HCT116 (cell line): ENCODE results near the gene EVC2. TPM values are rescaled to one million over a fixed set of nuclear protein-coding genes. Genes with fewer than 3 reads are reported as not detected.

Experiments
- ATAC-seq: fragments of 200-7000 bp; cut with Tn5 transposase; 2 replicates; pipeline ENCODE4 v1.9.1; 2020; ENCODE audit warnings: mild to moderate bottlenecking, moderate library complexity
- BruUV-seq: library from RNA; stranded (reverse); fragments of 400-500 nt; replicated peaks from 2 replicates; lab custom pipeline; 2021; lab: Mats Ljungman, UMichigan
- CTCF ChIA-PET: fragments of 300-600 bp; sonication (Branson Sonifier 250); formaldehyde crosslinking; loops from one replicate; lab custom pipeline; 2021; ENCODE audit warnings: antibody characterized with exemption; lab: Charles Lee
- POLR2A ChIA-PET: fragments of 300-600, 350-600 bp; sonication (Branson Sonifier 250); formaldehyde crosslinking; loops from one replicate; lab custom pipeline; 2021; ENCODE audit warnings: antibody characterized with exemption; lab: Charles Lee
- RAD21 ChIA-PET, 2 experiments: fragments of 300-600 bp; sonication (Branson Sonifier 250); formaldehyde crosslinking; loops; one replicate each; lab custom pipeline; 2023; ENCODE audit warnings: low total read pairs in 2 of 2; ENCODE audit not compliant: uncharacterized antibody in 2 of 2, unreplicated experiment in 2 of 2, low non-redundant PET in 1 of 2; lab: Charles Lee
- DNase-seq: peaks from one replicate; pipeline ENCODE4 v3.0.0-alpha.2; 2010; ENCODE audit warnings: low read depth, low spot score
- H2AFZ ChIP-seq: fragments of 200-600 bp; shearing (Covaris generic), sonication (generic); 2 replicates; pipeline ENCODE4 v1.6.1; 2017; ENCODE audit warnings: low read depth, mixed run types, mixed read lengths, antibody characterized with exemption, low read length; ENCODE audit not compliant: poor library complexity, severe bottlenecking
- H3K27ac ChIP-seq: 2 replicates; pipeline ENCODE4 v1.5.1; 2012; ENCODE audit warnings: low read depth, low read length
- H3K27me3 ChIP-seq: fragments of 200-600 bp; sonication (generic); 2 replicates; pipeline ENCODE4 v1.6.1; 2016; ENCODE audit warnings: mixed run types, low read length, mixed read lengths; ENCODE audit not compliant: insufficient read depth
- H3K36me3 ChIP-seq, 2 experiments: fragments of 200-500 bp in 1 of 2; fragments of 200-600 bp in 1 of 2; sonication (Bioruptor generic) in 1 of 2; sonication (generic) in 1 of 2; 2 replicates each; pipeline versions ENCODE4 v1.5.1 to v1.6.1; 2014 to 2016; ENCODE audit warnings: low read length in 2 of 2, inconsistent platforms in 1 of 2, mixed read lengths in 1 of 2, mixed run types in 1 of 2; ENCODE audit not compliant: insufficient read depth in 2 of 2, control insufficient read depth in 1 of 2
- H3K4me1 ChIP-seq, 2 experiments: fragments of 200-600 bp in 1 of 2; sonication (generic) in 1 of 2; 2 replicates each; pipeline versions ENCODE4 v1.5.1 to v1.6.1; 2012 to 2017; ENCODE audit warnings: low read length in 2 of 2, inconsistent platforms in 1 of 2, mild to moderate bottlenecking in 1 of 2, mixed read lengths in 1 of 2, mixed run types in 1 of 2, moderate library complexity in 1 of 2; ENCODE audit not compliant: insufficient read depth in 2 of 2, control insufficient read depth in 1 of 2
- H3K4me2 ChIP-seq: fragments of 200-600 bp; sonication (generic); 2 replicates; pipeline ENCODE4 v1.6.1; 2017; ENCODE audit warnings: mixed run types, low read length, mixed read lengths
- H3K4me3 ChIP-seq, 2 experiments: fragments of 200-600 bp in 1 of 2; sonication (generic) in 1 of 2; replicated peaks in 1 of 2; 2 replicates each; pipeline ENCODE4 v1.5.1; 2011 to 2016; ENCODE audit warnings: low read length in 2 of 2, control low read depth in 1 of 2, low read depth in 1 of 2, mild to moderate bottlenecking in 1 of 2, mixed read lengths in 1 of 2, mixed run types in 1 of 2
- H3K79me2 ChIP-seq: fragments of 200-600 bp; sonication (generic); 2 replicates; pipeline ENCODE4 v1.6.1; 2017; ENCODE audit warnings: mild to moderate bottlenecking, mixed run types, low read length, moderate library complexity, mixed read lengths; ENCODE audit not compliant: insufficient read depth
- H3K9ac ChIP-seq: fragments of 200-600 bp; sonication (generic); 2 replicates; pipeline ENCODE4 v1.6.1; 2016; ENCODE audit warnings: low read length, mixed read lengths
- H3K9me2 ChIP-seq: fragments of 200-600 bp; sonication (generic), shearing (Covaris generic); 2 replicates; pipeline ENCODE4 v1.6.1; 2017; ENCODE audit warnings: mixed run types, mild to moderate bottlenecking, moderate library complexity; ENCODE audit not compliant: insufficient read depth
- H3K9me3 ChIP-seq, 2 experiments: fragments of 200-500 bp in 1 of 2; fragments of 200-600 bp in 1 of 2; sonication (Bioruptor generic) in 1 of 2; sonication (generic) in 1 of 2; 2 replicates each; pipeline ENCODE4 v1.6.1; 2014 to 2017; ENCODE audit warnings: low read length in 2 of 2, mixed read lengths in 2 of 2, inconsistent platforms in 1 of 2, low read depth in 1 of 2, mild to moderate bottlenecking in 1 of 2, mixed run types in 1 of 2, moderate library complexity in 1 of 2; ENCODE audit not compliant: control insufficient read depth in 1 of 2, insufficient read depth in 1 of 2
- H4K20me1 ChIP-seq: fragments of 200-600 bp; sonication (generic), shearing (Covaris generic); 2 replicates; pipeline ENCODE4 v1.6.1; 2017; ENCODE audit warnings: mixed run types, mild to moderate bottlenecking, moderate library complexity; ENCODE audit not compliant: insufficient read depth
- CBX3 ChIP-seq: IDR thresholded peaks from 2 replicates; pipeline ENCODE4 v1.6.1; 2012; ENCODE audit warnings: low read depth
- EGR1 ChIP-seq: IDR thresholded peaks from 2 replicates; pipeline ENCODE4 v1.6.1; 2012; ENCODE audit warnings: low read depth
- EZH2 ChIP-seq: fragments of 200-600 bp; sonication (generic); IDR thresholded peaks from 2 replicates; pipeline ENCODE4 v1.6.1; 2017; ENCODE audit warnings: antibody characterized with exemption, mixed run types
- EZH2phosphoT487 ChIP-seq: fragments of 200-600 bp; IDR thresholded peaks from 2 replicates; pipeline ENCODE4 v1.6.1; 2018; ENCODE audit warnings: antibody characterized with exemption, borderline replicate concordance
- FOSL1 ChIP-seq: IDR thresholded peaks from 2 replicates; pipeline ENCODE4 v1.6.1; 2012; ENCODE audit warnings: low read depth
- JUND ChIP-seq: IDR thresholded peaks from 2 replicates; pipeline ENCODE4 v1.6.1; 2012
- POLR2A ChIP-seq: IDR thresholded peaks from 2 replicates; pipeline ENCODE4 v1.7.0; 2011; ENCODE audit warnings: borderline replicate concordance; ENCODE audit not compliant: insufficient read depth, insufficient read length; ENCODE audit errors: extremely low read depth
- POLR2AphosphoS5 ChIP-seq: IDR thresholded peaks from 2 replicates; pipeline ENCODE4 v1.6.1; 2011; ENCODE audit warnings: mild to moderate bottlenecking, low read depth, low read length, moderate library complexity
- RAD21 ChIP-seq: IDR thresholded peaks from 2 replicates; pipeline ENCODE4 v1.6.1; 2012; ENCODE audit warnings: low read depth, mild to moderate bottlenecking
- SIN3A ChIP-seq: IDR thresholded peaks from 2 replicates; pipeline ENCODE4 v1.6.1; 2012; ENCODE audit warnings: low read depth
- SP1 ChIP-seq: IDR thresholded peaks from 2 replicates; pipeline ENCODE4 v1.6.1; 2012; ENCODE audit warnings: low read depth
- SRF ChIP-seq: IDR thresholded peaks from 2 replicates; pipeline ENCODE4 v1.6.1; 2012; ENCODE audit warnings: low read depth
- TCF7L2 ChIP-seq: IDR thresholded peaks from 2 replicates; pipeline ENCODE4 v1.7.0; 2011; ENCODE audit warnings: borderline replicate concordance, inconsistent platforms; ENCODE audit not compliant: insufficient read depth, insufficient read length; ENCODE audit errors: extremely low read depth
- ZFX ChIP-seq: fragments of 450-650 bp; IDR thresholded peaks from 2 replicates; pipeline ENCODE4 v1.6.1; 2017
- ZNF274 ChIP-seq: fragments of 200-500 bp; sonication (Bioruptor generic); IDR thresholded peaks from 2 replicates; pipeline ENCODE4 v1.6.1; 2014; ENCODE audit warnings: mild to moderate bottlenecking, low read depth, low read length, inconsistent platforms
- intact Hi-C: fragments of 100-400 bp; cut with micrococcal nuclease; formaldehyde crosslinking; loops from 2 replicates; pipeline ENCODE4 v1.10.0; 2022
- total RNA-seq: library from RNA; stranded (reverse); gene quantifications from one replicate; pipeline ENCODE4 v1.2.1, GENCODE V29; 2021; ENCODE audit not compliant: unreplicated experiment
- TF ChIP-seq, protein P1 (sequence below): IDR thresholded peaks from 2 replicates; pipeline ENCODE4 v1.6.1; 2012; ENCODE audit warnings: low read depth
- TF ChIP-seq, protein P2 (sequence below): IDR thresholded peaks from 2 replicates; pipeline ENCODE4 v1.6.1; 2012
- TF ChIP-seq, protein P3 (sequence below): IDR thresholded peaks from 2 replicates; pipeline ENCODE4 v1.6.1; 2011; ENCODE audit warnings: mild to moderate bottlenecking, low read length, moderate library complexity; ENCODE audit not compliant: insufficient replicate concordance; ENCODE audit errors: extremely low read depth
- TF ChIP-seq, protein P4 (sequence below), 3 experiments: fragments of 200-600 bp in 1 of 3; sonication (generic) in 1 of 3; IDR thresholded peaks in 2 of 3; conservative IDR thresholded peaks in 1 of 3; 2 replicates each; pipeline ENCODE4 v1.5.1; 2012 to 2017; ENCODE audit warnings: low read depth in 2 of 3, low read length in 2 of 3, antibody characterized with exemption in 1 of 3, borderline replicate concordance in 1 of 3, control low read depth in 1 of 3, mild to moderate bottlenecking in 1 of 3, mixed read lengths in 1 of 3, mixed run types in 1 of 3, moderate library complexity in 1 of 3; ENCODE audit not compliant: insufficient read depth in 1 of 3
- TF ChIP-seq, protein P5 (sequence below): IDR thresholded peaks from 2 replicates; pipeline ENCODE4 v1.6.1; 2012

EVC2 gene
- total RNA-seq, 1 experiment from 2014 or later: not detected

DNA sequence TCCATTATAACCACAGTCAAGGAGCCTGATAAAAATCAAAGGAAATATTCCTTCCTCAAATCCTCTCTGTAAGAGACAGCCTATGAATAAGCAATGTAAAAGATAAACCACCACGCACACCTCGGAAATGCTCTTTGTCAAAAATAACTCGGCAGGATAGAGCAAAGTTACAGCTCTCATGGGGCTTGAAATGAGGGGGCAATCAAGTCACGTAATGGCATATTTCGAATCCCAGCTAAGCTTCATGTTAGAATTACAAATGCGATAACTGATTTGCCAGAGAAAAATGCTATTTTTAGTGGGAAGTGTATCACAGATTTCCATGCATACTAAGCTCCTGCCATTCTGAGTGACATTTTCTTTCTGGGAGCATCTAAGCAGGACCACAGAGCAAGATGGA lies 49.4 kb downstream of the EVC2 start:
- ChIA-PET RAD21 (no interaction called here), CTCF (no interaction called here), POLR2A (no interaction called here)
- no peak for DNase-seq
- H3K4me2 ChIP-seq: no peak overlapping the region
- no peak overlapping the region for H3K27ac ChIP-seq
- no peaks in the 10 kb centered on the region for H3K36me3 ChIP-seq
- no TSS peak for BruUV-seq
- no peaks in the 10 kb centered on the region for H3K9me2 ChIP-seq
- ATAC-seq: no peak
- TF ChIP-seq CBX3 (no peak), ZNF274 (no peak), ZFX (no peak), SP1 (no peak), EZH2phosphoT487 (no peak), FOSL1 (no peak), EZH2 (no peak), JUND (no peak), SRF (no peak), TCF7L2 (no peak), EGR1 (no peak), SIN3A (no peak), POLR2A (no peak), RAD21 (no peak), POLR2AphosphoS5 (no peak)
- TF ChIP-seq, protein P1, sequence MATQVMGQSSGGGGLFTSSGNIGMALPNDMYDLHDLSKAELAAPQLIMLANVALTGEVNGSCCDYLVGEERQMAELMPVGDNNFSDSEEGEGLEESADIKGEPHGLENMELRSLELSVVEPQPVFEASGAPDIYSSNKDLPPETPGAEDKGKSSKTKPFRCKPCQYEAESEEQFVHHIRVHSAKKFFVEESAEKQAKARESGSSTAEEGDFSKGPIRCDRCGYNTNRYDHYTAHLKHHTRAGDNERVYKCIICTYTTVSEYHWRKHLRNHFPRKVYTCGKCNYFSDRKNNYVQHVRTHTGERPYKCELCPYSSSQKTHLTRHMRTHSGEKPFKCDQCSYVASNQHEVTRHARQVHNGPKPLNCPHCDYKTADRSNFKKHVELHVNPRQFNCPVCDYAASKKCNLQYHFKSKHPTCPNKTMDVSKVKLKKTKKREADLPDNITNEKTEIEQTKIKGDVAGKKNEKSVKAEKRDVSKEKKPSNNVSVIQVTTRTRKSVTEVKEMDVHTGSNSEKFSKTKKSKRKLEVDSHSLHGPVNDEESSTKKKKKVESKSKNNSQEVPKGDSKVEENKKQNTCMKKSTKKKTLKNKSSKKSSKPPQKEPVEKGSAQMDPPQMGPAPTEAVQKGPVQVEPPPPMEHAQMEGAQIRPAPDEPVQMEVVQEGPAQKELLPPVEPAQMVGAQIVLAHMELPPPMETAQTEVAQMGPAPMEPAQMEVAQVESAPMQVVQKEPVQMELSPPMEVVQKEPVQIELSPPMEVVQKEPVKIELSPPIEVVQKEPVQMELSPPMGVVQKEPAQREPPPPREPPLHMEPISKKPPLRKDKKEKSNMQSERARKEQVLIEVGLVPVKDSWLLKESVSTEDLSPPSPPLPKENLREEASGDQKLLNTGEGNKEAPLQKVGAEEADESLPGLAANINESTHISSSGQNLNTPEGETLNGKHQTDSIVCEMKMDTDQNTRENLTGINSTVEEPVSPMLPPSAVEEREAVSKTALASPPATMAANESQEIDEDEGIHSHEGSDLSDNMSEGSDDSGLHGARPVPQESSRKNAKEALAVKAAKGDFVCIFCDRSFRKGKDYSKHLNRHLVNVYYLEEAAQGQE: no peak
- TF ChIP-seq, protein P2, sequence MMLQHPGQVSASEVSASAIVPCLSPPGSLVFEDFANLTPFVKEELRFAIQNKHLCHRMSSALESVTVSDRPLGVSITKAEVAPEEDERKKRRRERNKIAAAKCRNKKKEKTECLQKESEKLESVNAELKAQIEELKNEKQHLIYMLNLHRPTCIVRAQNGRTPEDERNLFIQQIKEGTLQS: no peak
- TF ChIP-seq, protein P3, sequence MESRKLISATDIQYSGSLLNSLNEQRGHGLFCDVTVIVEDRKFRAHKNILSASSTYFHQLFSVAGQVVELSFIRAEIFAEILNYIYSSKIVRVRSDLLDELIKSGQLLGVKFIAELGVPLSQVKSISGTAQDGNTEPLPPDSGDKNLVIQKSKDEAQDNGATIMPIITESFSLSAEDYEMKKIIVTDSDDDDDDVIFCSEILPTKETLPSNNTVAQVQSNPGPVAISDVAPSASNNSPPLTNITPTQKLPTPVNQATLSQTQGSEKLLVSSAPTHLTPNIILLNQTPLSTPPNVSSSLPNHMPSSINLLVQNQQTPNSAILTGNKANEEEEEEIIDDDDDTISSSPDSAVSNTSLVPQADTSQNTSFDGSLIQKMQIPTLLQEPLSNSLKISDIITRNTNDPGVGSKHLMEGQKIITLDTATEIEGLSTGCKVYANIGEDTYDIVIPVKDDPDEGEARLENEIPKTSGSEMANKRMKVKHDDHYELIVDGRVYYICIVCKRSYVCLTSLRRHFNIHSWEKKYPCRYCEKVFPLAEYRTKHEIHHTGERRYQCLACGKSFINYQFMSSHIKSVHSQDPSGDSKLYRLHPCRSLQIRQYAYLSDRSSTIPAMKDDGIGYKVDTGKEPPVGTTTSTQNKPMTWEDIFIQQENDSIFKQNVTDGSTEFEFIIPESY: no peak
- TF ChIP-seq, protein P4, sequence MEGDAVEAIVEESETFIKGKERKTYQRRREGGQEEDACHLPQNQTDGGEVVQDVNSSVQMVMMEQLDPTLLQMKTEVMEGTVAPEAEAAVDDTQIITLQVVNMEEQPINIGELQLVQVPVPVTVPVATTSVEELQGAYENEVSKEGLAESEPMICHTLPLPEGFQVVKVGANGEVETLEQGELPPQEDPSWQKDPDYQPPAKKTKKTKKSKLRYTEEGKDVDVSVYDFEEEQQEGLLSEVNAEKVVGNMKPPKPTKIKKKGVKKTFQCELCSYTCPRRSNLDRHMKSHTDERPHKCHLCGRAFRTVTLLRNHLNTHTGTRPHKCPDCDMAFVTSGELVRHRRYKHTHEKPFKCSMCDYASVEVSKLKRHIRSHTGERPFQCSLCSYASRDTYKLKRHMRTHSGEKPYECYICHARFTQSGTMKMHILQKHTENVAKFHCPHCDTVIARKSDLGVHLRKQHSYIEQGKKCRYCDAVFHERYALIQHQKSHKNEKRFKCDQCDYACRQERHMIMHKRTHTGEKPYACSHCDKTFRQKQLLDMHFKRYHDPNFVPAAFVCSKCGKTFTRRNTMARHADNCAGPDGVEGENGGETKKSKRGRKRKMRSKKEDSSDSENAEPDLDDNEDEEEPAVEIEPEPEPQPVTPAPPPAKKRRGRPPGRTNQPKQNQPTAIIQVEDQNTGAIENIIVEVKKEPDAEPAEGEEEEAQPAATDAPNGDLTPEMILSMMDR (IDR thresholded peaks at IDR 0.05 in 2 of 3, conservative IDR thresholded peaks at IDR 0.05 in 1 of 3; ENCODE audit: borderline replicate concordance in 1 of 3, insufficient read depth in 1 of 3, low read depth in 2 of 3, low read length in 2 of 3): no peak
- TF ChIP-seq, protein P5, sequence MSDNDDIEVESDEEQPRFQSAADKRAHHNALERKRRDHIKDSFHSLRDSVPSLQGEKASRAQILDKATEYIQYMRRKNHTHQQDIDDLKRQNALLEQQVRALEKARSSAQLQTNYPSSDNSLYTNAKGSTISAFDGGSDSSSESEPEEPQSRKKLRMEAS: no peak
- H3K79me2 ChIP-seq: no peaks in the 10 kb centered on the region
- H3K4me3 ChIP-seq: no peak overlapping the region
- H4K20me1 ChIP-seq: no peaks in the 10 kb centered on the region
- H2AFZ ChIP-seq: no peak overlapping the region
- intact Hi-C loops: no loop called here
- H3K4me1 ChIP-seq: no peaks in the 10 kb centered on the region
- peaks cover 16% of the 10 kb centered on the region; the same call in 1 of the 2 replicates for H3K27me3 ChIP-seq
- no peaks in the 10 kb centered on the region for H3K9me3 ChIP-seq
- no peak overlapping the region for H3K9ac ChIP-seq
